ENCODE results near the gene TAF4B. TPM values are rescaled to one million over a fixed set of nuclear protein-coding genes. Genes with fewer than 3 reads are reported as not detected.

Gene TAF4B
- total RNA-seq, 1 donor from 2014 or later, result 2.8 TPM

DNA sequence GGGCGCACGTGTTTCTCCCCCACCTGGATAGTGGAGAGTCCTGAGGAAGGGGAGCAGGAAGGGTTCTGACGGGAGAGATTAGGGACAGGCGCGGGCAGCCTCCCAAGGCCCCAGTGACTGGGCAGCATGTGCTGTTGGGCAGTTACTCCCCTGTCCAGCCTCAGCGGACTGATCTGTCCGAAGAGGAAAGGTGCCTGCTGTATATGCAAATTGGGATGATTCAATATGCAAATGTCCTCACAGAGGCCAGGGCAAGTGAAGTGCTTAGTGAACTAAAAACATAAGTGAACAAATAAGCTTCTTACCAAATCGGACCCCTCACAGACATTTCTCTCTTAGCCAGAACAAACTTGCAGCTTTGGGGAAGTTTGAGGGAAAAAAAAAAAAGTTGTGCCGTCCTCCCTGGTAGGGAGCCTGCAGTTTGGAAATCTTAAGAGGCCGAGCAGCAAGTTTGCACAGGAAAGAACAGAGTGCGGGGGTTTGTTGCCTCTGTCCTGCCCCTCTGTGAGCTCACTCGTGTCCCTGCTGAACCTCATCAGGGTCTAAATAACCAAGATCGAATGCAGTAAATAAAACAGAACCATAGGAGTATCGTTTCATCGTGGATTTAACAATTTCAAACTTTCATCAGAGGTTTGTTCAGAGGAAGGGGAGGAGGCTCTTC lies 180.7 kb downstream of the TAF4B start:
- no peak for TF ChIP-seq CTCF (IDR thresholded peaks at IDR 0.05)
- ATAC-seq (no peak), DNase-seq (no peak)
- H3K27ac ChIP-seq, result no peak overlapping the region
- no peak overlapping the region for H3K4me3 ChIP-seq
- H3K27me3 ChIP-seq (ENCODE audit: low read depth), result no peaks in the 10 kb centered on the region
- H3K4me1 ChIP-seq, result no peaks in the 10 kb centered on the region
- no peaks in the 10 kb centered on the region for H3K9me3 ChIP-seq
- no peaks in the 10 kb centered on the region for H3K36me3 ChIP-seq
- intact Hi-C loops (cut with DNase I), result no loop called here

GRCh38 chr18:26407736-26408601 lies 181.7 kb downstream of the TAF4B start:
- Histone ChIP-seq H3K9me3 (no peaks in the 10 kb centered on the region), H3K27ac (no peak overlapping the region), H3K4me3 (no peak overlapping the region), H3K27me3 (ENCODE audit: low read depth) (no peaks in the 10 kb centered on the region), H3K4me1 (no peaks in the 10 kb centered on the region), H3K36me3 (no peaks in the 10 kb centered on the region)
- intact Hi-C loops (cut with DNase I), result no loop called here
- no peak for DNase-seq
- no peak for TF ChIP-seq CTCF (IDR thresholded peaks at IDR 0.05)
- ATAC-seq, result no peak

- H3K9me3 ChIP-seq, result no peaks in the 10 kb centered on the region
- DNase-seq (no peak), ATAC-seq (no peak)
- intact Hi-C loops (cut with DNase I), result no loop called here
- no peaks in the 10 kb centered on the region for H3K36me3 ChIP-seq
- H3K4me1 ChIP-seq, result no peaks in the 10 kb centered on the region
- no peak overlapping the region for H3K4me3 ChIP-seq
- H3K27ac ChIP-seq, result no peak overlapping the region
- TF ChIP-seq CTCF (IDR thresholded peaks at IDR 0.05), result no peak
- H3K27me3 ChIP-seq (ENCODE audit: low read depth), result no peaks in the 10 kb centered on the region
These were observed 182.8 kb downstream of the TAF4B start for GRCh38 chr18:26409091-26409490.

DNA sequence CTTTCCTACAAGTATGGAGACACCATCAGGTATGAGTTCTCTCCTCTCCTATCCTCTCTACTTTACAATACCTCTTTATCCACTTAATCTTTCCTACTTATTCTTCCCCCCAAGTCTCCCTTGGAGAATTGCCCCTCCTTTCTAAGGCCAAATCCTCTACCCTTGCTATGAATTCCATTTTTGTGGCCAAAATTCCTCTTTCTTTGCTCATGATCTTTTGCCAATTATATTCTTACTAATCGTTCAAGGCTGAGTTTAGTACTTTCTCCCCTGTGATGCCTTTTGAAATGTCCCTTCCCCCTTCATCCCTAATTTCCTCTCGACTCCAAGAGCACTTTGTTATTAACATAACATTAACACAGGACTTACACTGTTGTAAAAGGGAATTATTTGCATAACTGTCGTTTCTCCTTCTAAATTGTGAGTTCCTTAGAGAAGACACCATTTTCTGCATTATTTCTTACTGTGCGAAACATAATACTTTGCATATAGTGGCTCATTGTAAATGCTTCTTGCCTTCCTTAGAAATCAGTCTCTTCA lies 188.7 kb downstream of the TAF4B start:
- Histone ChIP-seq H3K36me3 (no peaks in the 10 kb centered on the region), H3K27ac (no peak overlapping the region), H3K27me3 (ENCODE audit: low read depth) (no peaks in the 10 kb centered on the region), H3K9me3 (no peaks in the 10 kb centered on the region), H3K4me1 (no peaks in the 10 kb centered on the region), H3K4me3 (no peak overlapping the region)
- ATAC-seq (no peak), DNase-seq (no peak)
- no peak for TF ChIP-seq CTCF (IDR thresholded peaks at IDR 0.05)
- intact Hi-C loops (cut with DNase I), result no loop called here

- Histone ChIP-seq H3K27me3 (ENCODE audit: low read depth) (no peaks in the 10 kb centered on the region), H3K9me3 (no peaks in the 10 kb centered on the region), H3K27ac (no peak overlapping the region), H3K36me3 (no peaks in the 10 kb centered on the region), H3K4me3 (no peak overlapping the region), H3K4me1 (no peaks in the 10 kb centered on the region)
- DNase-seq (no peak), ATAC-seq (no peak)
- TF ChIP-seq CTCF (IDR thresholded peaks at IDR 0.05), result no peak
- intact Hi-C loops (cut with DNase I), result no loop called here
These were observed 189.4 kb downstream of the TAF4B start for GRCh38 chr18:26415631-26416030.

All from lower lobe of right lung (tissue), 2 donors.